GM12874 (cell line): Measurements from ENCODE around the gene TPD52L1.

Source experiments
- CTCF ChIP-seq: IDR thresholded peaks from 2 replicates; pipeline ENCODE4 v1.5.1; 2011; ENCODE audit warnings: low read depth, mild to moderate bottlenecking, control low read depth, low read length, moderate library complexity; ENCODE audit not compliant: insufficient read depth

TPD52L1 gene

GRCh38 chr6:125153391-125154117 is at the start of gene TPD52L1:
Gene TPD52L1, plus strand, starts transcription at chr6:125153773. Its CDS starts 179 bp downstream, at chr6:125153952.
- peak; percentile 92 for TF ChIP-seq CTCF

- no peak for TF ChIP-seq CTCF
Measured at GRCh38 chr6:125104425-125104824, 49.1 kb upstream of the TPD52L1 start.

GRCh38 chr6:125107048-125107447 is 46.5 kb upstream of the TPD52L1 start:
- TF ChIP-seq CTCF, result no peak

- TF ChIP-seq CTCF, result no peak
Measured at GRCh38 chr6:125107896-125108295, 45.7 kb upstream of the TPD52L1 start.

- no peak for TF ChIP-seq CTCF
Measured at GRCh38 chr6:125110056-125110455, 43.5 kb upstream of the TPD52L1 start.

GRCh38 chr6:125111219-125111983 is 42.2 kb upstream of the TPD52L1 start:
- TF ChIP-seq CTCF, result no peak

- TF ChIP-seq CTCF, result 0 out of 2 replicates have a peak, but pooled peaks have one; percentile 3
Measured at GRCh38 chr6:125112934-125113333, 40.6 kb upstream of the TPD52L1 start.
